Measurements from ENCODE around the gene GKAP1. TPM values are rescaled to one million over a fixed set of nuclear protein-coding genes. Genes with fewer than 3 reads are reported as not detected.

GKAP1 gene
- polyA plus RNA-seq, 6 donors from 2014 or later = 2.4 to 6.9 (median 4.4) TPM

Other genes with a start within 250 kb of the GKAP1 start
- gene IDNK, start 194.6 kb downstream of the GKAP1 start, polyA plus RNA-seq (ENCODE audit: low read depth in 6 of 6) = 10 to 100 TPM; 16.4 to 44.8 (median 25.5) TPM
- 10 to 100 TPM; 63.4 to 82.8 (median 70.2) TPM for gene UBQLN1, start 109.8 kb downstream of the GKAP1 start, polyA plus RNA-seq (ENCODE audit: low read depth in 6 of 6)
- 1 to 10 TPM; 2.0 to 4.8 (median 3.5) TPM for gene KIF27, start 103.7 kb upstream of the GKAP1 start, polyA plus RNA-seq (ENCODE audit: low read depth in 6 of 6)
- 1,000 to 10,000 TPM in 4 of 6 donors, 100 to 1,000 TPM in 2; 981 to 1,356 (median 1,024) TPM for gene HNRNPK, start 162.4 kb upstream of the GKAP1 start, polyA plus RNA-seq (ENCODE audit: low read depth in 6 of 6)
- gene RMI1, start 163.0 kb upstream of the GKAP1 start, polyA plus RNA-seq (ENCODE audit: low read depth in 6 of 6) = 10 to 100 TPM in 3 of 6 donors, 1 to 10 TPM in 3; 8.0 to 13.0 (median 10.0) TPM

Measured in naive B cell (primary cell).